Stimulated activated CD8-positive, alpha-beta memory T cell treated with anti-CD3 and anti-CD28 coated beads, Interleukin-7, amount 100 ng/mL, for 1 hour (primary cell): Measurements from ENCODE around the gene CXCL10.
"Not testable (repeated sequence)": the region's sequence is repeated elsewhere in the genome, so short reads cannot be mapped to it uniquely, and the experiment has no call there.

Experiments
- DNase-seq, 2 donors: peaks; one replicate each; pipeline ENCODE4 v3.0.0-alpha.2; 2020; ENCODE audit warnings: low read depth in 2 of 2

CXCL10 gene

DNA sequence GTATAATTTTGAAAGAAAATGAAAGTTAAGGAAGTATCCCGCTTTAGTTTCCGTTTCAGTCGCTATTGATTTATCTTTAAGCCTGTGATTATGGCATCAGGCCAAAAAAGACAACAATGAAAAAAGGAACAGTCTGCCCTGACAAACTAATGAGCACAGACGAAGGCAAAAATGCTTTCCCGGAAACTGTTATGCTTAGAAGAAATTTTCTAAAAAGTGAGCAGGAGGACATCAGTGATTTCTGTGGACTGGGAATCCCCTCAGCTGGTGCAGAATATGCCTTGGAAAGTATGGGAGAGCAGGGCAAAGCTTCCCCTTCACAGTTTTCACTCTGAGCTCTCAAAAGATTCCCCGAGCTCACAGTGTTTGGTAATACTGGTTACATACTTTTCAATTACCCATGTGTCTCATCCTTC is 5.1 kb upstream of the CXCL10 start:
- no peak for DNase-seq

DNA sequence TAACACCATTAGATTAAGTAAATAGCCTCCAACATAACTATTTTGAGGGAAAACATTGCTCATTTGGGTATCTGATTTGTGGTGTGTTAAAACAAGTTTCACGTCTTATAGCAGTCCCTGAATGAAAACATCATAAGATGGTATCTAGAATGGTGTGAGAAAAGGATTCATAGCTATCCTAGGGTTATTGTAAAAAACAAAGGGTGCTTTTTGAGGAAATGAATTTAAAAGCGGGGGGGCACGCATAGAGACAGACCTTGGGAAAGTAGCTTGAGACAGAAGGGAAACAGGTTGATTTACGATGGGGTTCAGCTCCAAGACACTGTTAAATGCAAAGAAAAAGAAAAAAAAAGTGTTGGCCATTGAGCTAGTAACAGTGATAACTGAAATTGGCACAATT is 768 bp upstream of the CXCL10 start:
- no peak for DNase-seq

DNA sequence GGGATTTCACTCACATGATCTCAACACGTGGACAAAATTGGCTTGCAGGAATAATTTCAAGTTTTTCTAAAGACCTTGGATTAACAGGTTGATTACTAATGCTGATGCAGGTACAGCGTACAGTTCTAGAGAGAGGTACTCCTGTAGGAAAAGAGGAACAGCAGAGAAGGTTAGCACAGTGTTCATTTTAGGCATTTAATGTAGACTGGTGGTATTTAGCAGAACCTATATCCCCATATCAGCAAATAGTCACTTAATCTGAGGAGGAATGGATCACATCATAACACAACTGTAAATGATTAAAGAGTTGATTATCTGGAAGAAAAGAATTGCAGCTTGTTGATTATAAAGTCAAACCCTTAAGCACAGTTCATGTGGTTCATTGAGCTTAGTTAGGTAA is 620 bp downstream of the CXCL10 start:
- DNase-seq = no peak

DNA sequence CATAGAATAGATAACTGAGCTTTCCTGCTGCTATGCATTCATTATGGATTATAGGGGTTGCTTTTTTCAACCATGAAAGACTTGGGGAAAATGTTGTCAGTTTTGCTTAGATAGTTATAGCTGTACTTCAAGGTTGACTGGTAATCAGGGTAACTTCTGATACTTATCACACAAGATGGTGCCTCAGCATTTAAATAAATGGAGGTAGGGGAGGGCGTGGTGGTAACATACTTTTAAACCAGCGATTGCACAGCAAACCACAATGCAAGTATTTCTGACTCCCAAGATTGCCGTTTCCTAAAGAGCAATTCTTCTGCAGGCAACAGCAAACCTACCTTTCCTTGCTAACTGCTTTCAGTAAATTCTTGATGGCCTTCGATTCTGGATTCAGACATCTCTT is 1.3 kb downstream of the CXCL10 start:
- DNase-seq = no peak

DNA sequence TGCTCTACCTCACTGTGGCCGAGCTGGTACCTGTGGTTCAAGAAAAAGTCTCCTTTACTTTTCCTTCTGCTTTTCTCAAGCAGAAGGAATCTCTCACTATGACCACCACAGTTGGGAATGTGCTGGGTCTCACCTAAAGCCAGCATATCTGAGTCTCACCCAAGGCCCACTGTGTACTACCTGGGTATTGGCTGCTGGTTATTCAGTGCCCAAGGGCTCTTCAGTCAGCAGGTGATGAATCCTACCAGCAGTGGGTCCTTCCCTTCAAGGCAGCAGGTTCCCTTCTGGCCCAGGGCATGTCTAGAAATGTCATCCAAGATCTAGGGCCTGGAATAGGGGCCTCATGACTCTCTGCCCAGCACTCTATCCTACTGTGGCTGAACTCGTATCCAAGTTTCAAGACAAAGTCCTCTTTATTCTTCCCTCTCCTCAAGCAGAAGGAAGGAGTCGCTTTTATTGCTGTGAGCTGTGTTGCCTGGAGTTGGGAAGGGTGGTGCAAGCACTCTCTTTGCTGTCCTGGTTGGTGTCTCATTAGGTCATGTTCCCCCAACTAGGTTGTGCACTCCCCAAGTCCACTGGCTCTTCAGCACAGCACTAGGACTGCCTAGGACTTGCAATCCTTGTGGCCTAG is 6.1 kb downstream of the CXCL10 start:
- DNase-seq = no peak

DNA sequence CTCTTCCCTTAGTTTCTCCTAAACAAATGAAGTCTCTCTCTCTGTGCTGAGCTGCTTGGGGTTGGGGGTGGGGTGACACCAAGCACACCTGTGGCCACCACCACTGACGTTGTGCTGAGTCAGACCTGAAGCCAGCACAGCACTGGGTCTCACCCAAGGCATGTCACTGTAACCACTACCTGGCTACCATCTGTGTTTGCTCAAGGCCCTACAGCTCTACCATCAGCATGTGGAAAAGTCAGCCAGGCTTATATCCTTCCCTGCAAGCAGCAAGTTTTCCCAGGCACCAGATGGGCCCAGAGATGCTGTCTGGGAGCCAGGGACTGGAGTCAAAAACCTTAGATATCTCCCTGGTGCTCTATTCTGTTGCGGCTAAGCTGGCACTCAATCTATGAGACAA is 6.9 kb downstream of the CXCL10 start:
- no peak for DNase-seq

DNA sequence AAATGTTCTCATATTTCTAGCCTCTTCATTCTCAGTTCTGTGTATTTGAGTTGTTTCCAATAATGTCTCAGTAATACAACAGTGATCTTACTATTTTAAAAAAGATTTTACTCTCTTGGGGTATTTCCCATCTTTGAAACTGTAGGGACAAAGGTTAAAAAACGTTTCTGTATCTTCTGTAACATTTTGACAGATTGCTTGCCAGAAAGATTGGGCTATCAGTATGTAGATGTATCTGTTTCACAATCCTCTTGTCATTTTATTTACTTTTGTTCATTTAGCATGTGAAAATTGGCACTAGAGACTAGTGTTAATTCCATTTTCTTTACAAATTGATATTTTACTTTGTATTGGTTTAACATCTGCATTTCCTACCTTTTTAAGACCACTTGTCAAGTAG is 9.8 kb downstream of the CXCL10 start:
- no peak for DNase-seq

DNA sequence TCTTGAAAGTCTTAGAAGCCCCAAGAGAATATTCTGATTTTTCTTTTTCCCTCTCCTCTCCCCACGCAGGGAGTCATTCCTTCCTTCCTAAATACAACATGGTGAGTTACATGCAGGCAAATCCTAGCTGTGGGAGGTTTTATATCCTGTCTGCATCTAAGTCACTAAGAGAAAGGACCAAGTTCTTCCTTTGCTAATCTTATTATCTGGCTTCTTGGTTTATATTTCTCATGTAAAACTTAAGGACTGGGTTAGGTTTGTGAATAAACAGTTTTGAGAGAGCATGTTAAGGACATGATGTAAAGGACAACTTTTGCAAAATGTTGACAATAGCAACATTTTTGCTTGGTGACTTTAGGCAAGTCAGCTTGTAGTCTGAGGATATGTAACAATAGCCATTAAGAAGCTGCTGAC is 10.9 kb downstream of the CXCL10 start:
- no peak for DNase-seq

DNA sequence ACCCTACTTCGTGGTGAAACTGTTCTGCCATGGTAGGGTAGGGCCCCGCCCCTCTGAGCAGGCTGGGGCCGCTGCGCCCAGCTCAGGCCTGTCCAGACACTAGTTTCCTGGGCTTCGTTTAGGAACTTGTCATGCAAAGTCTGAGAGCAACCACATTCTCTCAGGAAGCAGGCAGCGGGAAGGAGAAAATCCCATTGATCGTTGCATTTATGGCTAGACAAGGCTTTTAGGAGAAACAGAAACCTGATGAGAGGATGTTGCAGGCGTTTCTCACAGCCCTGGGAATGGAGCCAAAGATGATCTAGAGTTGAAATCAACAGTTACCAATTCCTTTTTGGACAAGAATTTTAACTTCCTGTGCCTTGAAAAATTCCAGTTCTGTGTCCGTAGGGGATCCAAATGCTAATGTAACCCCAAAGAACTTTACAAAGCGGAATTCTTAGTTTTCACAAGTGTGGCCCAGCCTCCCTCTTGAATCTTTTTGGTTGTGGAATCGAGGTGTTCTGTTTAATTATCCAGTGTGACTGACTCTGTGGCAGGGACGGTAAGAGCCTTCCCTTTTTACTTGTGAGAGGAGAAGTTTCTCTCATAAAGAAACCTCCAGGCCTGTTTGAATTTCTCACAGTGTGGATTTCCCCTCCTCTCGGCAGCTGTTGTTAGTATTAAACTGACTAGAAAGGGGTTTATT is 11.5 kb downstream of the CXCL10 start:
- DNase-seq = no peak

DNA sequence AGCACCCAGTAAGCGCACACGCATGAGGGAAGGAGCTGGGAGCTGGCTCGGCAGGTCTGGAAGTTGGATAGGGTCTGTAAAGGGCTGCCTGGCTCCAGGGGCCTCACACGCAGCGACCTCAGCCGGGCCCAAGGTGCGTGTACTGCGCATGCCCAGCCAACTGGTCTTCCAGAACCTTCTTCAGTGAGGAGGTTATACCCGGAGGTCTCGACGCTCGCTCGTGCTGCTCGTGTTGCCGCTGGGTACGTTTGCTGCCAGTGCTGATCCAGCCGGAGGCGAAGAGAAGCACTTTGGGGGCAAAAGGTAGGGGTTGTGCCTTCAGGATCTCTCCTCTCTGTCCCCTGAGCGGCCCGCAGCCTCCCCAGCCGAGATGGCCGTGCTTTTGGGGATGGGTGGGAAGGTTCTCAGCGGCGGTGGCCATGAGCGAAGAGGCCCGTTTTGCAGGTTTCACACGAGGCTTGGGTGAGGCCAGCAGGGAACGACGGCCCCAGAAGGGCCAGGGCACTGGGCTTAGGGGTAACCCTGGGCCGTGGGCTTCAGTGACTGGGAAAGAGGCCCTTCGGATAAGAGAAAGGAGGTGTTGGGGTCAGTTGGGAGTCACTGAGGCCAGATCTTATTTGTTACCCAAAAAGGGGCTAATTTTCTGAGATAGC is 12.2 kb downstream of the CXCL10 start:
- no peak for DNase-seq

DNA sequence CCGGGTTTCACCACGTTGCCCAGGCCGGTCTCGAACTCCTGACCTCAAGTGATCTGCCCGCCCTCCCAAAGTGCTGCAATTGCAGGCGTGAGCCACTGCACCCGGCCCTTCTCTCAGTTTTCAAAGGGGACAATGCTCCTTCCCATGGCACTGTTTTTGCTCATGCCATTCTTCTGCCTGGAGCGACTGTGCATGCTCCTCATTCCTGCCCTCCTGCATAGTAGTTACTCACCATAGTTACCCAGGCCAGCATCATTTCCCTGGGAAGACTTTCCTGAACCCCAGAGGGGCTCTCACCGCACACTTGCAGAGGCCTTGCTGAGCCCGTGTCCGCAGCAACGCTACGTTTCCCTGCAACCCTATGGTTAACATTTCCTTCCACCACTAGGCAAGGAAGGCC is 12.7 kb downstream of the CXCL10 start:
- DNase-seq = no peak

DNA sequence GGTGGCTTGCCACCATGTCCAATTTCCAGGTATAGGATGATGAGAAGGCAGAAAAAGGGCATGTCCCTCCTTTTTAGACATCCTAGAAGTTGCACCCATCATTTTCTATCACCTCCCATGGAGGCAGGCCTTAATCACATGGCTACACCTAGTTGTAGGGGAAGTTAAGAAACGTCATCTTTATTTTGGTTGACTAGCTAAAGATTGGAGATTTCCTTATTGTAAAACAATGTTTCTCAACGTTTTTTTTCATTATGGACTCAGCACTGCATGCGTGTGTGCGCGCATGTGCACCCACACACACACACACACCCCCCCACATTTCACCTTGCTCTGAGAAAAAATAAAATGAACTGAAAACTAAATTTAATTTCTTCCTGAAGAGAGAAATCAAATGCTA is 14.0 kb downstream of the CXCL10 start:
- DNase-seq = no peak

DNA sequence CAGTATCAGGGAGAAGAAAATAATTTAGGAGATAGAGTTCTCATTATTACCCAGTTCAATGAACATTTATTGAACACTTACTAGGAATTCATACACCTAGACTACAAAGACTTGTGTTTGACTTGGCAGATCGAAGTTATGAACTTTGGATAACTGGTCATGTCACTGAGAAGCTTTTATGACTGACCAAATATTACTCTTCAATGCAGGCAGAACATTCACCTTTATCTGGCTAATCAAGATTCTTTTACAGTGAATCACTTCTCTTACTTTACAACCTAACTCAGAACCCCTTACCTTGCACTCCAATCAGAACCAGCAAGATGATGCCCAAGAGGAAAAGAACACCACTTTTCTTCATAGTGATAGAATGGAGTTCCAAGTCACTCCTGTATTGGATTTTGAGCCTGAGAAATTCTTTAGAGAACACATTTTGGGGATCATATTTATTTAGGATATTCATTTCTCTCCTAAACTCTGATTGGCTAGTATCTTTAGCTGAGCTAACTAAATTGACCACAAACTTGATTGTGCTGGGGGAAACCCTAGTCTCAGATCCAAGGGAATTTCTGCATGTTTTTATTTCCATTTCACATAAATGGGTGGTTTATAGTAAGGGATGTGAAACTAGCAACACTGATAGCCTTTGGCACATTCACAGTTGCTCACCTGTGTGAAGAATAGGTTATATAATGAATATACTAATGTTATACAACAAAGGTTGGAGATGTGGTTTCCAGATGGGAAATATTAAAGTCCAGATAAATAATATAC is 16.0 kb downstream of the CXCL10 start, which contains the start of gene CXCL9:
Gene CXCL9, minus strand, starts transcription at position 421 of the 774 bp plus-strand sequence. Its CDS starts 60 bp downstream, at position 361.
- no peak for DNase-seq

DNA sequence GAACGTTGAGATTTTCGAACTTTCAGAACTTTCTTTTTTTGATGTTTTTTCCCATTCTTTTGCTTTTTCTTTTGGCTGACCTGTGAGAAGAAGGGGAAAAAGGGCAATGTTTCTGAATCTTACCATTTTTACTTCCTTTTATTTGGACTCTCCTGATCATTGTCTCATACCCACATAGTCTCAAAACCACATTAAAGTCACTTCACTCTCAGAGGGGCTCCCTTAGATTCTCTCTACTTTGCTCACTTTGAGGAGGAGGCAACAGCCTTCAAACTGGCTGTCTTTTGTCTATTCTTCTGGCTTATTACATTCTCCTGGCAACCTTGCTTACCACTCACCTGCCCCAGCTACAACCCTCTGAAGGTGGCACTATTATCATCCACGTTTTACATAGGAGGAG is 19.7 kb downstream of the CXCL10 start:
- DNase-seq = no peak

DNA sequence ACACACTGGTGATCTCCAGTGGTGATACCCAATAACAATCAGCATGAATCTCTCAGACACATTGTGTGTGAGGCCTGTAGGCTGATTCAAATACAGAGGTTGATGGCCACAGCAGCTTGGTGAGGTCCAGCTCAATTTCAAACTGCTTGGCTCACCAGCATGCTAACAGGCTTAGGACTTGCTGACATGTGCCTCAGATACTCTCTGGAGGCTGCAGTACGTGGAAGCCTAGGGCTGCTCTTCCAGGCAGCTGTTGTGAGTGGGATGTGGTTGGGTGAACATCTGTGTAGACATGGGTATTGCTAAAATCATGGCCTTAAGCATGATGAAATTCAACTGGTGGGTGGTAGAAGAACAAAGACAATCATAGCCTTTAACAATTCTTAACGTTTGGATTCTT is 20.3 kb downstream of the CXCL10 start:
- no peak for DNase-seq

DNA sequence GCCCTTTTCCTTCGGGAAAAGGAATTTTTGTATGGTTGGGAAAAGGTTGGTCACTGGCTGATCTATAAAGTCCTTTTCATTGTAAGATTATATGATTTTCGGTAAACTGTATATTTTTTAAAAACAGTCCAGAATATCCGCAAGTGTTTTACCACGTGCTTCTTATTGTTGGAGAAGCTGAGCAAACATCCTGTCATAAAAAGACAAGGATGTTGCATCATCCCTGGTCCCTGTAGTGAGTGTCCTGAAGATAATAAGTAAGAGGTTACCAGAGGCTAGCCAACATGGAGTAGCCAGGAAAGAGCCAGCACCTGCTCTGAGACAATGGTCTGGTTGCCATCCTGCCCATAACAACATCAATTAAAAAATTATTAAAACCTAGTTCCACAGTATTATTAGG is 21.1 kb downstream of the CXCL10 start:
- no peak for DNase-seq

DNA sequence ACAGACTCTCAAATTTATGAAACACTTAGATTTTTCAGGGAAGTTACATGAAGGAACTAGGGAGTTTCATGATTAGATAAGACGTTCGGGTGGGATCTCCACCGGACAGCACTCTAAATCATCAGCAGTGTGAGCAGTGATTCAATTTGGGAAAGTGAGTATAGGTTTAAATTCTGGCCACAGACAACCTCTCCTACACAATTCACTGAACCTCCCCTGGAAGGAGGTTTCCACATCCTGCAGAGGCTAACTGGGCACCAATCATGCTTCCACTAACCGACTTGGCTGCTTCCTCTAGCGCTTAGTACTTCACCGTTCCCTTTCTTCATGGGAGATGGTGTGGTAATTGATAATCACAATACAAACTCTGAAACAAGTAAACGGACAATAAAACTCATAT is 21.6 kb downstream of the CXCL10 start:
- no peak for DNase-seq

DNA sequence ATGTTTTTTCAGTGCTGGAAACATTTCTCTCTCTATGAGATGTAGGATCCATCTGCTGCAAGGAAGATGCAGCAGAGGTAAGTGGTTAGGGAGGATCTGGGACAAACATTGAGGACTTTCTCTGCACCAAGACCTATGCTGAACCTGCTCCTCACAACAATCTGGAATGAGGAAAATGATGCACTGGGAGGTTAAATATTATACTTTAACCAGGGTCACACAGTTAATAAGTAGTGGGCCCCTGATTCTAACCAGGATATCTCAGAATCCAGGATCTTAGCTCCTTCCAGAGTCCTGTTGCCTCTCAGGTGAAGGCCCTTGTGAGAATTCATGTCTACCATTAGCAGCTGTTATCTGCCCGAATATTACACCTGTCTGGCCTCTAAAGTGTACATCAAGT is 23.0 kb downstream of the CXCL10 start:
- DNase-seq = no peak

DNA sequence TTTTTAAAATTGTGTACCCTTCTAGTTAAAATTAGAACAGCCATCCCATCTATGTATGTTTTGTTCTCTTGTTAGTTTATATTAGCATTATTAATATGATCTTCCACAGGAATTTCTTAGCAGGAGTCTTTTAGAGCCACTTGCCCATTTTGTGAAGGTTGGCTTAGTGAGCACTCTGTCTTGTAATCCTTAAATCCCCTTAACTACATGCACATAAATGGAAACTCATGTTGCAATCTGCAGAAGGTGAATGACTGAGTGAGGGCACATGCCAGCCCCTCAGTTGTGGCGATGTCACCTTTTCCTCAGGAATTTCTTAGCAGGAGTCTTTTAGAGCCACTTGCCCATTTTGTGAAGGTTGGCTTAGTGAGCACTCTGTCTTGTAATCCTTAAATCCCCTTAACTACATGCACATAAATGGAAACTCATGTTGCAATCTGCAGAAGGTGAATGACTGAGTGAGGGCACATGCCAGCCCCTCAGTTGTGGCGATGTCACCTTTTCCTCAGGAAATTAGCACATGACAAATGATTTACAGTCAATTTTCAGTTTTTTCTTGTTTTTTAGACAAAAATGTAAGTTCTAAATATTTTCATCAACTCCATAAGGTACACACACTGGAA is 24.7 kb downstream of the CXCL10 start:
- not testable (repeated sequence) for DNase-seq

DNA sequence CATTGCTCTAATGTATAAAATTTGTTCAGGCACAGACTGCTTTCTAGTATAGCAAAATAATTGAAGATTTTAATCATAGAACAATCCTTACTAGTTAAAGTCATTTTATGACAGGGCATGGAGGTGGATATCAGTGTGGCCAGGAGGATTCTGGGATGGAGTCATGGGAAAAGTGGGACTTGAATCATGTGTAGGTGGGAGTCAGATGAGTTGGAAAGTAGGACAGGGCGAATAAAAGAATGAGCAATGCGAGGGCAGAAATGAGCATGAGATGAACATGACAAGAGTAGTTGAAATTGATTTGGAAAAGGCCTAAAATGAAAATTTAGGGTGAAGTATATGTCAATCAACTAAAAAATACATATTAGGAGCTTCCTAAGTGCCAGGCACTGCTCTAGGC is 25.4 kb downstream of the CXCL10 start:
- DNase-seq = no peak

DNA sequence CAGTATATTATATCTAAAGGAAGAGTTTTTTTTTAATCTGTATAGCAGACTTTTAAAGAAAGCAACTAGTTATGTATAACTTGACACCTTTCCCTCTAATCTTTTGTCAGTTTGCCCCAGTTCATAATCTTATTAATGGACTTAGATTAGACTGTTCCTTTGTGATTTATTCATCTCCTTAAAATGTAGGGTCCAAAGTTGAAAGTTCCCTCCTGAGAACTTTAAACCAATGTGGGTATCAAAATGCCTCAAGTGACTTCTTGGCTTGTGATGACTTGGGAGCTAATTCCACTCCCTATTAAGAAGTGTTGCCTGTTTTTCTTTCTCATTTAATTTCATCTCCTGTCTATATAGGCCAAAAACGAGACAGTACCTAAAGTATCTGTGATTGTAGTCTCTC is 26.2 kb downstream of the CXCL10 start:
- DNase-seq = no peak

DNA sequence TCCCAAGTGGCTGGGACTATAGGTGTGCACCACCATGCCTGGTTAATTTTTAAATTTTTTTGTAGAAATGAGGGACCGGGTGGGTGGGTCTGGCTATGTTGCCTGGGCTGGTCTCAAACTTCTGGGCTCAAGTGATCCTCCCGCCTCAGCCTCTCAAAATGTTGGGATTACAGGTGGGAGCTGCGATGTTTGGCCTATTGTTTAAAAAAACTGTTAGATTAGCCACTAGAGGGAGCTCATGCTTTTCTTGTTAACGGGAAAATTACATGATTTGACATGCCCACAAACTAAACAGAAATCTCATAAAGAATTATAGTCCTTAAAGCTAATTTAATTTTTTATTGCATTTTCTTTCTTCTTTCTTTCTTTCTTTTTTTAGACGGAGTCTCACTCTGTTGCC is 27.6 kb downstream of the CXCL10 start:
- DNase-seq = no peak
